H1 (cell line): Measurements from ENCODE around the gene ANXA6. TPM values are rescaled to one million over a fixed set of nuclear protein-coding genes. Genes with fewer than 3 reads are reported as not detected.

Experiments used
- CTCF ChIA-PET: fragments of 300-600 bp; sonication (Branson Sonifier 250); formaldehyde crosslinking; loops from one replicate; lab custom pipeline; 2021; ENCODE audit not compliant: partially characterized antibody; lab: Charles Lee
- POLR2A ChIA-PET: fragments of 300-600 bp; sonication (Branson Sonifier 250); formaldehyde crosslinking; loops from one replicate; lab custom pipeline; 2021; ENCODE audit warnings: inconsistent platforms; ENCODE audit not compliant: partially characterized antibody; lab: Charles Lee
- DNase-seq, 2 experiments: peaks; one replicate each; pipeline versions ENCODE4 v3.0.0 to v3.0.0-alpha.2; 2010 to 2022; ENCODE audit warnings: low spot score in 2 of 2, low read depth in 1 of 2, mixed read lengths in 1 of 2
- FAIRE-seq: peaks from 2 replicates; lab custom pipeline; 2011; peaks lifted over from hg19 to GRCh38; lab: Jason Lieb, UNC
- H2AFZ ChIP-seq: 2 replicates; pipeline ENCODE4 v1.8.1; 2012; ENCODE audit warnings: low read length, inconsistent platforms
- H2AK5ac ChIP-seq: 2 replicates; pipeline ENCODE4 v1.6.1; 2013; ENCODE audit warnings: low read depth, low read length
- H2BK120ac ChIP-seq: replicated peaks from 2 replicates; pipeline ENCODE3; 2013; ENCODE audit warnings: low read depth, low read length, inconsistent platforms
- H2BK12ac ChIP-seq: 2 replicates; pipeline ENCODE4 v1.6.1; 2013; ENCODE audit warnings: low read depth, low read length
- H2BK15ac ChIP-seq: 2 replicates; pipeline ENCODE4 v1.6.1; 2013; ENCODE audit warnings: low read length
- H2BK20ac ChIP-seq: 2 replicates; pipeline ENCODE4 v1.6.1; 2013; ENCODE audit warnings: low read length
- H2BK5ac ChIP-seq: 2 replicates; pipeline ENCODE4 v1.6.1; 2013; ENCODE audit warnings: low read depth, low read length
- H3K14ac ChIP-seq: 2 replicates; pipeline ENCODE4 v1.6.1; 2013; ENCODE audit warnings: inconsistent platforms; ENCODE audit not compliant: insufficient read length
- H3K18ac ChIP-seq: 2 replicates; pipeline ENCODE4 v1.6.1; 2013; ENCODE audit warnings: low read length; ENCODE audit errors: extremely low read depth
- H3K23ac ChIP-seq: 2 replicates; pipeline ENCODE4 v1.6.1; 2013; ENCODE audit warnings: inconsistent platforms; ENCODE audit not compliant: insufficient read length
- H3K23me2 ChIP-seq: 2 replicates; pipeline ENCODE4 v1.6.1; 2013; ENCODE audit warnings: low read depth, low read length
- H3K27ac ChIP-seq: 2 replicates; pipeline ENCODE4 v1.6.1; 2011; ENCODE audit warnings: low read depth, low read length, inconsistent platforms
- H3K27me3 ChIP-seq, 4 experiments: replicated peaks in 1 of 4; 1 replicate in 1 of 4; 2 replicates in 3 of 4; pipeline versions ENCODE4 v1.6.1 to v1.8.1; 2011 to 2013; ENCODE audit warnings: low read length in 3 of 4, mild to moderate bottlenecking in 3 of 4, inconsistent platforms in 2 of 4, mixed read lengths in 2 of 4, moderate library complexity in 1 of 4; ENCODE audit not compliant: control insufficient read depth in 3 of 4, insufficient read depth in 3 of 4; ENCODE audit errors: extremely low read depth in 1 of 4
- H3K36me3 ChIP-seq, 4 experiments: 2 replicates each; pipeline versions ENCODE4 v1.6.1 to v1.8.1; 2011 to 2013; ENCODE audit warnings: mild to moderate bottlenecking in 4 of 4, low read length in 3 of 4, moderate library complexity in 2 of 4, control low read depth in 1 of 4, inconsistent platforms in 1 of 4; ENCODE audit not compliant: insufficient read depth in 4 of 4, control insufficient read depth in 2 of 4
- H3K4ac ChIP-seq: replicated peaks from 2 replicates; pipeline ENCODE3; 2013; ENCODE audit warnings: low read length, low read depth, mixed read lengths, inconsistent platforms; ENCODE audit not compliant: insufficient read length
- H3K4me1 ChIP-seq, 4 experiments: replicated peaks in 1 of 4; 1 replicate in 1 of 4; 2 replicates in 3 of 4; pipeline versions ENCODE4 v1.6.1 to v1.8.1; 2011 to 2013; ENCODE audit warnings: low read length in 3 of 4, inconsistent platforms in 2 of 4, mixed read lengths in 1 of 4; ENCODE audit not compliant: insufficient read depth in 4 of 4, control insufficient read depth in 3 of 4
- H3K4me2 ChIP-seq, 2 experiments: 2 replicates each; pipeline versions ENCODE4 v1.6.1 to v1.8.1; 2011 to 2013; ENCODE audit warnings: low read depth in 2 of 2, low read length in 2 of 2, control low read depth in 1 of 2, inconsistent platforms in 1 of 2, mild to moderate bottlenecking in 1 of 2; ENCODE audit not compliant: insufficient read depth in 1 of 2
- H3K4me3 ChIP-seq, 4 experiments: fragments of 200-600, 300-600 bp in 1 of 4; sonication (generic), shearing (Covaris generic), sonication (Bioruptor Twin) in 1 of 4; 2 replicates each; pipeline versions ENCODE4 v1.5.1 to v1.8.1; 2011 to 2016; ENCODE audit warnings: low read length in 4 of 4, low read depth in 3 of 4, control low read depth in 2 of 4, inconsistent platforms in 2 of 4, mild to moderate bottlenecking in 2 of 4, mixed read lengths in 1 of 4, moderate library complexity in 1 of 4; ENCODE audit not compliant: insufficient read depth in 2 of 4; ENCODE audit errors: extremely low read depth in 1 of 4
- H3K56ac ChIP-seq: replicated peaks from 2 replicates; pipeline ENCODE3; 2013; ENCODE audit warnings: low read depth, mild to moderate bottlenecking, mixed read lengths, low read length, inconsistent platforms; ENCODE audit not compliant: insufficient read length
- H3K79me1 ChIP-seq: 2 replicates; pipeline ENCODE4 v1.6.1; 2013; ENCODE audit warnings: low read depth, low read length, control low read depth
- H3K79me2 ChIP-seq, 2 experiments: 2 replicates each; pipeline versions ENCODE4 v1.6.1 to v1.8.1; 2012 to 2013; ENCODE audit warnings: low read length in 2 of 2, mild to moderate bottlenecking in 2 of 2, inconsistent platforms in 1 of 2; ENCODE audit not compliant: insufficient read depth in 2 of 2, control insufficient read depth in 1 of 2
- H3K9ac ChIP-seq, 4 experiments: replicated peaks in 1 of 4; 1 replicate in 1 of 4; 2 replicates in 3 of 4; pipeline versions ENCODE4 v1.6.1 to v1.8.1; 2011 to 2013; ENCODE audit warnings: low read depth in 3 of 4, low read length in 3 of 4, control low read depth in 2 of 4, mild to moderate bottlenecking in 2 of 4, moderate library complexity in 2 of 4, inconsistent platforms in 1 of 4; ENCODE audit errors: extremely low read depth in 1 of 4
- H3K9me3 ChIP-seq, 2 experiments: 2 replicates each; pipeline versions ENCODE4 v1.6.1 to v1.8.1; 2012 to 2013; ENCODE audit warnings: mild to moderate bottlenecking in 2 of 2, moderate library complexity in 2 of 2, control low read depth in 1 of 2, inconsistent platforms in 1 of 2, low read depth in 1 of 2, low read length in 1 of 2, mixed read lengths in 1 of 2; ENCODE audit not compliant: insufficient read depth in 2 of 2
- H4K20me1 ChIP-seq, 2 experiments: replicated peaks in 1 of 2; 2 replicates each; pipeline versions ENCODE3 to v1.8.1; 2011 to 2013; ENCODE audit warnings: inconsistent platforms in 2 of 2, low read length in 2 of 2, mild to moderate bottlenecking in 1 of 2; ENCODE audit not compliant: insufficient read depth in 2 of 2, control insufficient read depth in 1 of 2
- H4K5ac ChIP-seq: 2 replicates; pipeline ENCODE4 v1.6.1; 2013; ENCODE audit warnings: low read length, low read depth, mixed read lengths, inconsistent platforms; ENCODE audit not compliant: insufficient read length
- H4K8ac ChIP-seq: 2 replicates; pipeline ENCODE4 v1.8.0; 2013; ENCODE audit warnings: mild to moderate bottlenecking, moderate library complexity, low read length, inconsistent platforms; ENCODE audit not compliant: insufficient read depth; ENCODE audit errors: extremely low read depth
- H4K91ac ChIP-seq: replicated peaks from 2 replicates; pipeline ENCODE3; 2013; ENCODE audit warnings: low read length, mixed read lengths, inconsistent platforms; ENCODE audit not compliant: insufficient read length
- BCL11A ChIP-seq, 2 experiments: IDR thresholded peaks; one replicate each; pipeline ENCODE4 v1.6.1; 2011; ENCODE audit warnings: low read depth in 2 of 2, low read length in 2 of 2, mild to moderate bottlenecking in 2 of 2
- CREB1 ChIP-seq: IDR thresholded peaks from 2 replicates; pipeline ENCODE4 v1.6.1; 2012; ENCODE audit warnings: inconsistent platforms
- E2F6 ChIP-seq: IDR thresholded peaks from 2 replicates; pipeline ENCODE4 v1.6.1; 2012; ENCODE audit warnings: inconsistent platforms
- EGR1 ChIP-seq: IDR thresholded peaks from 2 replicates; pipeline ENCODE4 v1.6.1; 2011; ENCODE audit warnings: low read depth, low read length, borderline replicate concordance
- EP300 ChIP-seq, 2 experiments: IDR thresholded peaks; 1 replicate in 1 of 2; 2 replicates in 1 of 2; pipeline ENCODE4 v1.6.1; 2011 to 2012; ENCODE audit warnings: low read depth in 2 of 2, low read length in 2 of 2, mild to moderate bottlenecking in 2 of 2, borderline replicate concordance in 1 of 2, inconsistent platforms in 1 of 2, moderate library complexity in 1 of 2
- GTF2F1 ChIP-seq: IDR thresholded peaks from 2 replicates; pipeline ENCODE4 v1.6.1; 2012; ENCODE audit warnings: low read depth, low read length, improper control_type of control experiment, borderline replicate concordance
- JUND ChIP-seq: IDR thresholded peaks from 2 replicates; pipeline ENCODE4 v1.6.1; 2011; ENCODE audit warnings: mild to moderate bottlenecking, improper control_type of control experiment, low read length
- KDM4A ChIP-seq: IDR thresholded peaks from one replicate; pipeline ENCODE4 v1.7.1; 2012; ENCODE audit warnings: low read depth, mild to moderate bottlenecking, moderate library complexity, low read length, inconsistent platforms; ENCODE audit not compliant: severe bottlenecking
- POLR2AphosphoS5 ChIP-seq: IDR thresholded peaks from 2 replicates; pipeline ENCODE4 v1.6.1; 2011; ENCODE audit warnings: low read depth, low read length
- SUZ12 ChIP-seq: fragments of 200-600 bp; sonication (generic); IDR thresholded peaks from 2 replicates; pipeline ENCODE4 v1.6.1; 2012; ENCODE audit warnings: mild to moderate bottlenecking, inconsistent platforms, low read length, moderate library complexity, mixed read lengths
- TAF1 ChIP-seq: IDR thresholded peaks from 2 replicates; pipeline ENCODE4 v1.6.1; 2011; ENCODE audit warnings: mild to moderate bottlenecking, low read depth, low read length
- TCF12 ChIP-seq: IDR thresholded peaks from 2 replicates; pipeline ENCODE4 v1.6.1; 2011; ENCODE audit warnings: low read depth, mild to moderate bottlenecking, low read length
- ZNF274 ChIP-seq: IDR thresholded peaks from 2 replicates; pipeline ENCODE4 v1.7.0; 2012; ENCODE audit warnings: low read length, borderline replicate concordance; ENCODE audit errors: extremely low read depth
- WGBS, 2 experiments: shearing (Covaris generic) in 1 of 2; methylation state at CpG; one replicate each; pipeline versions ENCODE4 v1.1.6 to v1.1.7; 2013 to 2015; ENCODE audit warnings: low lambda C conversion rate in 2 of 2, mixed read lengths in 2 of 2, inconsistent platforms in 1 of 2, low coverage in 1 of 2, missing lambda C conversion rate in 1 of 2; ENCODE audit not compliant: insufficient replicate concordance in 2 of 2, insufficient coverage in 1 of 2, insufficient read length in 1 of 2; ENCODE audit errors: extremely low coverage in 1 of 2, missing lambda C conversion rate in 1 of 2; 5-methylcytosine and 5-hydroxymethylcytosine counted together
- polyA plus RNA-seq, 7 experiments: library from polyadenylated mRNA; depleted of rRNA in 3 of 7; stranded (reverse) in 5 of 7; unstranded in 2 of 7; fragments of >200 nt in 5 of 7; fragments of 200-250 nt in 2 of 7; gene quantifications; 1 replicate in 5 of 7; 2 replicates in 1 of 7; 4 replicates in 1 of 7; pipeline versions ENCODE4 v1.2.1 to v1.2.3, GENCODE V29; 2011 to 2013; ENCODE audit warnings: missing spikeins in 2 of 7, mixed read lengths in 2 of 7
- total RNA-seq: library from RNA; stranded (reverse); fragmentation: NEBNext Ultra II Directional; extraction: Animal tissue kit (Norgen Biotek cat#: 25700); gene quantifications from 2 replicates; pipeline ENCODE4 v1.2.1, GENCODE V29; 2021

Gene ANXA6
- total and polyA plus RNA-seq, 2 of the 8 experiments (the other 6 are each of a cell fraction or from before 2014, with no cell fraction given): 61.3 to 78.6 TPM

GRCh38 chr5:151087486-151087885 is 70.1 kb downstream of the ANXA6 start:
- 0 out of 2 replicates have a peak overlapping the region, but pooled peaks have one; percentile 38 for H2AFZ ChIP-seq
- no peak overlapping the region for H4K91ac ChIP-seq
- ChIA-PET POLR2A (interaction anchor here (1.6 to 1.7 kb wide), 2 partner anchors 9 to 11 kb away, joined by 4 to 6 read pairs; no protein-coding TSS in a partner anchor), CTCF (interaction anchor here (1.1 to 6.1 kb wide), 5 partner anchors 8 to 39 kb away, joined by 3 to 39 read pairs (median 16); no protein-coding TSS in a partner anchor)
- peaks cover 0 to 4% (median 0%) of the 10 kb centered on the region in 4 experiments; a peak in 2 of 7 replicates for H3K4me1 ChIP-seq
- H3K4ac ChIP-seq: no peak overlapping the region
- H3K23ac ChIP-seq: no peak overlapping the region
- no peak overlapping the region for H3K14ac ChIP-seq
- H3K36me3 ChIP-seq: no peaks in the 10 kb centered on the region
- H3K79me2 ChIP-seq: no peaks in the 10 kb centered on the region
- H3K27ac ChIP-seq: no peak overlapping the region
- no peak overlapping the region for H2AK5ac ChIP-seq
- no peaks in the 10 kb centered on the region for H3K79me1 ChIP-seq
- H3K9ac ChIP-seq: no peak overlapping the region
- H3K56ac ChIP-seq: no peak overlapping the region
- FAIRE-seq: no peak
- H3K4me3 ChIP-seq: no peak overlapping the region
- no peak overlapping the region for H2BK15ac ChIP-seq
- DNase-seq: no peak
- no peak overlapping the region for H4K8ac ChIP-seq
- no peak overlapping the region for H3K18ac ChIP-seq
- no peaks in the 10 kb centered on the region; the same call in 1 of the 2 replicates for H3K23me2 ChIP-seq
- no peak overlapping the region for H2BK12ac ChIP-seq
- no peak overlapping the region for H2BK20ac ChIP-seq
- H3K9me3 ChIP-seq: no peaks in the 10 kb centered on the region
- H3K27me3 ChIP-seq: no peaks in the 10 kb centered on the region; a peak in 2 of 7 replicates
- H4K20me1 ChIP-seq: no peaks in the 10 kb centered on the region
- no peak overlapping the region for H2BK120ac ChIP-seq
- no peak overlapping the region for H4K5ac ChIP-seq
- no peak overlapping the region for H2BK5ac ChIP-seq
- no peak overlapping the region for H3K4me2 ChIP-seq
- 94% methylated on average over 7 of the region's 7 CpGs; no CpG with 5 or more reads in 1 of the 2 experiments for WGBS, 2 experiments
- TF ChIP-seq EP300 (IDR thresholded peaks at IDR 0.05; ENCODE audit: borderline replicate concordance in 1 of 2, low read depth in 2 of 2, low read length in 2 of 2) (no peak), GTF2F1 (no peak), POLR2AphosphoS5 (no peak), TAF1 (no peak), BCL11A (IDR thresholded peaks at IDR 0.05; ENCODE audit: low read depth in 2 of 2, low read length in 2 of 2) (no peak), JUND (no peak), EGR1 (no peak), ZNF274 (no peak), SUZ12 (no peak), CREB1 (no peak), E2F6 (no peak), KDM4A (no peak), TCF12 (no peak)
